ENCODE data around the gene WBP4.

DNA sequence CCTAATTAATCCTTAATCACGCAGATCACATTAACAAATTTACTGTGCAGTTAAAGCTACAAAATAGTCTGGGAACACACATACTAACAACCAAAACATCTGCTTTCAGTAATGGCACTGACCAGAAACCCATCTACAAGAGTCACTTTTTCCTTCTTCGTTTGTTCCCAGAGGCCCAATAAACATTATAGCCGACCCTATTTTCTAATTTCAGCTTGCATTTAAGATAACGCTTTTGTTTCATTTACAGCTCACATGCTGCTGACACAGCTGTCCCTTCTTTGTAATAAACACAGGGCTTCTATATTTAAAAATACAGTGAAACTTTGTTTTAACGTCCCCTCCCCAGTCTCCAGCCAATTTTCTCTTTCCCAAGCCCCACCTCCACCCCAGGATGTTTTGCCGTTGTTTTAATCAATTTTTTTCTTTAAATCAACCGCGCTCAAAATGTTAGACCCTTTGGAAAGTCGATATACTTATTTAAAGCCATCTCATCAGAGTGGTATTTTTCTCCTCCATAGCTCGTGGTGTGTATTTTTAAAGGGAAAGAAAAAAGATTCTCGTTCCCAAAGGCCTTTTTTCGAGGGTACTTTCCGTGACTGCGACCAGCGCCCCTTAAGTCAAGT is 1.7 kb upstream of the WBP4 start:
- TF ChIP-seq CTCF (IDR thresholded peaks at IDR 0.05) (no peak), POLR2A (IDR thresholded peaks at IDR 0.05) (no peak)

Data from right lobe of liver (tissue), 4 donors.